Heart right ventricle (tissue), 16 donors: ENCODE measurements around the gene CST6. TPM values are rescaled to one million over a fixed set of nuclear protein-coding genes. Genes with fewer than 3 reads are reported as not detected.

Experiments used
- ATAC-seq, 8 donors: fragments of 200-7000 bp; cut with Tn5 transposase; one replicate each; pipeline ENCODE4 v1.9.1; 2020; ENCODE audit warnings: mild to moderate bottlenecking in 8 of 8, moderate library complexity in 8 of 8, moderate number of reproducible peaks in 1 of 8
- DNase-seq, 2 donors: peaks; one replicate each; pipeline ENCODE4 v3.0.0-alpha.2; 2020
- H3K27ac ChIP-seq, 10 donors: fragments of 200-600 bp; sonication (generic) in 2 of 10; one replicate each; pipeline versions ENCODE4 v1.5.0 to v1.8.0; 2020 to 2022; ENCODE audit warnings: mild to moderate bottlenecking in 3 of 10
- H3K27me3 ChIP-seq, 7 donors: fragments of 200-600 bp; one replicate each; pipeline ENCODE4 v1.8.0; 2021 to 2022; ENCODE audit warnings: mild to moderate bottlenecking in 2 of 7
- H3K36me3 ChIP-seq, 9 donors: fragments of 200-600 bp; sonication (generic) in 1 of 9; one replicate each; pipeline versions ENCODE4 v1.5.0 to v1.8.0; 2020 to 2022; ENCODE audit warnings: mild to moderate bottlenecking in 2 of 9
- H3K4me1 ChIP-seq, 9 donors: fragments of 200-600 bp; sonication (generic) in 1 of 9; one replicate each; pipeline versions ENCODE4 v1.5.0 to v1.8.0; 2020 to 2022; ENCODE audit warnings: mild to moderate bottlenecking in 4 of 9
- H3K4me3 ChIP-seq, 10 donors: fragments of 200-600 bp; sonication (generic) in 2 of 10; one replicate each; pipeline versions ENCODE4 v1.5.0 to v1.8.0; 2020 to 2022; ENCODE audit warnings: mild to moderate bottlenecking in 7 of 10, moderate library complexity in 2 of 10
- H3K9me3 ChIP-seq, 11 donors: fragments of 200-600 bp in 10 of 11; sonication (generic) in 2 of 11; one replicate each; pipeline versions ENCODE4 v1.5.0 to v1.8.0; 2013 to 2022; ENCODE audit warnings: mild to moderate bottlenecking in 2 of 11, control low read depth in 1 of 11, moderate library complexity in 1 of 11
- CTCF ChIP-seq, 9 donors: fragments of 200-600 bp; sonication (generic) in 2 of 9; IDR thresholded peaks; one replicate each; pipeline versions ENCODE4 v1.5.0 to v1.8.0; 2021 to 2022; ENCODE audit warnings: antibody characterized with exemption in 9 of 9, mild to moderate bottlenecking in 5 of 9, moderate library complexity in 1 of 9
- WGBS, 2 donors: extraction: QIAGEN DNeasy Blood & Tissue Kit; methylation state at CpG; one replicate each; pipeline ENCODE4 v1.1.7; 2013; ENCODE audit warnings: inconsistent platforms in 1 of 2; 5-methylcytosine and 5-hydroxymethylcytosine counted together
- intact Hi-C, 10 donors: fragments of 100-400 bp; cut with DNase I; formaldehyde crosslinking; loops; one replicate each; pipeline versions ENCODE4 v1.11.1 to v1.14.2; 2022
- polyA plus RNA-seq, 2 donors: library from polyadenylated mRNA; stranded (reverse); fragments of 200-250 nt; gene quantifications; one replicate each; pipeline ENCODE4 v1.2.3, GENCODE V29; 2013
- total RNA-seq, 10 donors: library from RNA; stranded (reverse); fragmentation: NEBNext Ultra II Directional in 3 of 10; extraction: Animal tissue kit (Norgen Biotek cat#: 25700) in 3 of 10; gene quantifications; one replicate each; pipeline versions ENCODE4 v1.2.1 to v1.2.4, GENCODE V29; 2021 to 2023
- donor health status: Arrhythmogenic right ventricular cardiomyopathy.
- donor health status: ischemic (EF 13 %, LVEDD 7.1; RV severe dilation, severe dysfunction).
- donor health status: healthy with polysubstance abuse.
- donor health status: DM: no; HTN: yes; CAD: no.
- donor health status: DM: no; HTN: no; CAD: no.
- donor health status: ischemic (EF 25% LVEDD 6.9; RV normal size, moderate dysfunction).
- donor health status: ischemic (EF 25% LVEDD 5.7; RV mildly dilated, moderate dysfunction).
- donor health status: healthy.
- donor health status: DM: yes; HTN: yes; CAD: no.
- donor health status: Ischemic cardiomyopathy.
- donor health status: ischemic (EF 35%, LVEDD 5.7; RV mildly dilated, moderate dysfunction).
- donor health status: nonischemic (EF 11% LVEDD 7.7; RV severe dilation, severe dysfunction).
- donor health status: DM: yes; HTN: yes; CAD: no.
- donor health status: PGD.
- donor health status: ischemic (EF 29% LVEDD 5.4; RV normal size, mild dysfunction).
- donor health status: nonischemic (EF 23%, LVEDD 6.1; RV moderate dilation, normal function).

The CST6 gene
- total and polyA plus RNA-seq, 12 donors: 0.35 to 2.6 (median 0.44) TPM; not detected in 7

DNA sequence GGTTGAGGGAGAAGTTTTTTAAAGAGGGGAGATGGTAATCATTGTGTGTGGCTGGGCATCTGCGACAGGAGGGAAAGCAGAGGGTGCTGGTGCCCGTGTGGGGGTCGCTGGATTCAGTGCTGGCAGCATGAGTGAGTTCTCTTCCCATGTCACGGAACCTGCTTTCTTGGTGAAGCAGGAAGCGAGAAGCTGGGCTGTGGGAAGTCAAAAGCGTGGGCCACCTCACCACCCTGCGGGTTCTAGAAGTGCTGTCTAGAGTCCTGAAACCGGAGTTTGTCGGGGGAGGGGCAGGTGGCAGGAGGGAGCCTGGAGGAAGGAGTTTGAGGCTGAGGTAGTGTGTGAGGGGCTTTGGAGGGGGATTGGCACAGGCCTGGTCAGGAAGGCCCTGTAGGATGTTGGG is 36.0 kb upstream of the CST6 start:
- intact Hi-C loops: no loop called here
- Histone ChIP-seq H3K9me3 (no peaks in the 10 kb centered on the region), H3K4me3 (no peak overlapping the region), H3K4me1 (no peaks in the 10 kb centered on the region), H3K27me3 (no peaks in the 10 kb centered on the region), H3K36me3 (peaks cover 0 to 82% (median 31%) of the 10 kb centered on the region in 9 donors), H3K27ac (no peak overlapping the region)
- no peak for DNase-seq
- 91 to 93% methylated on average over 9 of the region's 9 CpGs for WGBS, 2 donors
- no peak for ATAC-seq
- no peak for TF ChIP-seq CTCF (IDR thresholded peaks at IDR 0.05)

DNA sequence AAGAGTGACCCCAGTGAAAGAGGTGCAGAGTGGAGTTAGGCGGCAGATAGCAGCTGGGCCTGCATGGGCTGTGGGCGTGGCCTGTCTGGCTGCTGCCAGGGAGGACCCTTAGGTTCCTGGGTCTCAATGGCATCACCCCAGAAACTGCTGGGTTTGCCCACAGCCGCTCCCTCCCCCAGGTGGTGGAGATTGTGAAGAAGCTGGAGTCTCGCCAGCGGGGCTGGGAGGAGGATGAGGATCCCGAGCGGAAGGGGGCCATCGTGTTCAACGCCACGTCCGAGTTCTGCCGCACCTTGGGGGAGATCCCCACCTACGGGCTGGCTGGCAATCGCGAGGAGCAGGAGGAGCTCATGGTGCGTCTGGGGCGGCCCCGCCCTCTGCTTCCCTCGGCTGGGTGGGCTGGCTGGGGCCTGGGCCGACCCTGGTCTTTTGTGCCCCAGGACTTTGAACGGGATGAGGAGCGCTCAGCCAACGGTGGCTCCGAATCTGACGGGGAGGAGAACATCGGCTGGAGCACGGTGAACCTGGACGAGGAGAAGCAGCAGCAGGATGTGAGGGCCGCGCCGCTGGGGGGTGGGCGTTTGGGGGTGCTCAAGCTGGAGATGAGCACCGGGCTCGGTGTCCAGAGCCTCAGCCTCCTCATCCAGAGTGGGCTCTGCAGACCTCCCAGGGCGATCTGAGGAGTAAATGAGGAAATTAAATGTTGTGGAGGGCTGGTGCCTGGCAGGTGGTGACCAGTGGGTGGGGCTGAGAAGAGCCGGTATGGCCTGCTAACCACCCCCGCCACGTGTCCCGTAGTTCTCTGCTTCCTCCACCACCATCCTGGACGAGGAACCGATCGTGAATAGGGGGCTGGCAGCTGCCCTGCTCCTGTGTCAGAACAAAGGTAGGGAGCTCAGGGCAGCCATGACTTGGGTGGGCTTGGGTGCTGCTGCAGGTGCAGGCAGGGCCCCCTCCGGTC is 35.3 kb upstream of the CST6 start:
- 83 to 87% methylated on average over 43 of the region's 43 CpGs for WGBS, 2 donors
- H3K27me3 ChIP-seq: no peaks in the 10 kb centered on the region
- H3K27ac ChIP-seq: no peak overlapping the region
- H3K4me1 ChIP-seq: no peaks in the 10 kb centered on the region
- ATAC-seq (no peak), DNase-seq (no peak)
- intact Hi-C loops: no loop called here
- H3K4me3 ChIP-seq: no peak overlapping the region
- TF ChIP-seq CTCF (IDR thresholded peaks at IDR 0.05): no peak
- no peaks in the 10 kb centered on the region for H3K9me3 ChIP-seq
- peaks cover 0 to 82% (median 31%) of the 10 kb centered on the region in 9 donors for H3K36me3 ChIP-seq

GRCh38 chr11:65977621-65978390 is 34.0 kb upstream of the CST6 start:
- TF ChIP-seq CTCF (IDR thresholded peaks at IDR 0.05): no peak
- Histone ChIP-seq H3K4me1 (no peaks in the 10 kb centered on the region), H3K27ac (no peak overlapping the region), H3K27me3 (no peaks in the 10 kb centered on the region), H3K4me3 (no peak overlapping the region), H3K36me3 (peaks cover 0 to 69% (median 31%) of the 10 kb centered on the region in 9 donors), H3K9me3 (no peaks in the 10 kb centered on the region)
- intact Hi-C loops: no loop called here
- WGBS, 2 donors: 90 to 92% methylated on average over 28 to 29 of the region's 29 CpGs
- ATAC-seq (peak in 2 of 8 donors; percentile 11 to 14), DNase-seq (no peak)

DNA sequence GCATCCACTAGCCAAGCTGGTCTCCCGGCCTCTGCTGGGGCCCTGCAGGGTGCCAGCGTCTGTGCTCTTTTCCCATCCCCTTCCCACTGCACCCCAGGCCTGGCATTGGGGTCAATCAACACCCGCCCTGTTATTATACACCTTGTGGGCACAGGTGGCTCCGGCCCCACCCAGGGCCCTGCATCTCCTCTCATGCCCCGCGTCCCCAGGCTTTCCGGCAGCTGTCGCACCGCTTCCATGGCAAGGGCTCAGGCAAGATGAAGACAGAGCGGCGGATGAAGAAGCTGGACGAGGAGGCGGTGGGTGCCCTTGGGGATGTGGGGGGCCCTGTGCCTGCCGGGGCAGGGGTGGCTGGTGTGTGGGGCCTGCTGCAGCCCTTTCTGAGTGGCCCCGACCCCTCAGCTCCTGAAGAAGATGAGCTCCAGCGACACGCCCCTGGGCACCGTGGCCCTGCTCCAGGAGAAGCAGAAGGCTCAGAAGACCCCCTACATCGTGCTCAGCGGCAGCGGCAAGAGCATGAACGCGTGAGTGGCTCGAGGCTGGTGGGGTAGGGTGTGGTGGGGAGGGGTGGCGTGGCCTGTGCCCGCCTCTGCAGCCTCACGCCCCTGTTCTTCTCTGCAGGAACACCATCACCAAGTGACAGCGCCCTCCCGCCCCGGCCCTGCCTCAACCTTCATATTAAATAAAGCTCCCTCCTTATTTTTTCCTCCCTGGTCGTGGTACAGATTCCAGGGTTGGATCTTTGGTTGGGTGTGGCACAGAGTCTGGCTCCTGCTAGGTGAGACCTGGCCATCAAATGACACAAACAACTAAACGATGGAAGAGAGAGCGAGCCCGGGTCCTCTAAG is 33.2 kb upstream of the CST6 start:
- Histone ChIP-seq H3K4me3 (no peak overlapping the region), H3K9me3 (no peaks in the 10 kb centered on the region), H3K4me1 (no peaks in the 10 kb centered on the region), H3K27me3 (no peaks in the 10 kb centered on the region), H3K36me3 (peaks cover 0 to 61% (median 31%) of the 10 kb centered on the region in 9 donors), H3K27ac (no peak overlapping the region)
- ATAC-seq: no peak
- intact Hi-C loops: no loop called here
- no peak for TF ChIP-seq CTCF (IDR thresholded peaks at IDR 0.05)
- WGBS, 2 donors: 91 to 93% methylated on average over 34 of the region's 34 CpGs
- DNase-seq: no peak
